Progenitor cell of endocrine pancreas (in vitro differentiated cells): Measurements from ENCODE around the gene SLC18A3. TPM values are rescaled to one million over a fixed set of nuclear protein-coding genes. Genes with fewer than 3 reads are reported as not detected.

ENCODE experiments used
- DNase-seq: peaks from one replicate; pipeline ENCODE4 v3.0.0; 2021; ENCODE audit warnings: low spot score; ENCODE audit not compliant: unreplicated experiment
- H3K27ac Mint-ChIP-seq: 2 replicates; pipeline ENCODE4 v1.8.0; 2021; ENCODE audit warnings: mild to moderate bottlenecking, moderate library complexity, mixed read lengths
- H3K27me3 Mint-ChIP-seq: 2 replicates; pipeline ENCODE4 v1.8.0; 2021; ENCODE audit warnings: mixed read lengths
- H3K36me3 Mint-ChIP-seq: 2 replicates; pipeline ENCODE4 v1.8.0; 2022; ENCODE audit warnings: mixed read lengths; ENCODE audit not compliant: insufficient read depth
- H3K4me1 Mint-ChIP-seq: 2 replicates; pipeline ENCODE4 v1.8.0; 2021; ENCODE audit warnings: low read depth, mixed read lengths
- H3K4me3 Mint-ChIP-seq: 2 replicates; pipeline ENCODE4 v1.8.0; 2021; ENCODE audit warnings: low read depth, mild to moderate bottlenecking, moderate library complexity, mixed read lengths
- H3K9me3 Mint-ChIP-seq: 2 replicates; pipeline ENCODE4 v1.8.0; 2021; ENCODE audit warnings: low read depth, mixed read lengths
- CTCF ChIP-seq: fragments of 200-600 bp; sonication (generic); IDR thresholded peaks from one replicate; pipeline ENCODE4 v1.5.0; 2021; ENCODE audit warnings: antibody characterized with exemption, mild to moderate bottlenecking; ENCODE audit not compliant: unreplicated experiment
- total RNA-seq: library from RNA; stranded (reverse); gene quantifications from 2 replicates; pipeline ENCODE4 v1.2.1, GENCODE V29; 2021

SLC18A3 gene
- total RNA-seq, 1 donor from 2014 or later = not detected

GRCh38 chr10:49620286-49620810, 10.2 kb downstream of the SLC18A3 start:
- DNase-seq = no peak
- Mint-ChIP-seq H3K27ac (no peak overlapping the region), H3K4me3 (no peak overlapping the region), H3K27me3 (peaks cover 83% of the 10 kb centered on the region), H3K36me3 (no peaks in the 10 kb centered on the region), H3K9me3 (no peaks in the 10 kb centered on the region), H3K4me1 (no peaks in the 10 kb centered on the region)
- no peak for TF ChIP-seq CTCF

- no peak for DNase-seq
- Mint-ChIP-seq H3K4me3 (no peak overlapping the region), H3K4me1 (no peaks in the 10 kb centered on the region), H3K9me3 (no peaks in the 10 kb centered on the region), H3K27me3 (peaks cover 82% of the 10 kb centered on the region), H3K27ac (no peak overlapping the region), H3K36me3 (no peaks in the 10 kb centered on the region)
- TF ChIP-seq CTCF = no peak
These were observed 10.8 kb downstream of the SLC18A3 start for GRCh38 chr10:49620841-49621378.

- DNase-seq = no peak
- no peak overlapping the region for H3K27ac Mint-ChIP-seq
- no peak for TF ChIP-seq CTCF
- H3K36me3 Mint-ChIP-seq = no peaks in the 10 kb centered on the region
- H3K27me3 Mint-ChIP-seq = peaks cover 79% of the 10 kb centered on the region
- no peaks in the 10 kb centered on the region for H3K4me1 Mint-ChIP-seq
- H3K9me3 Mint-ChIP-seq = no peaks in the 10 kb centered on the region
- no peak overlapping the region for H3K4me3 Mint-ChIP-seq
These were observed 11.5 kb downstream of the SLC18A3 start for GRCh38 chr10:49621561-49621960.

- no peaks in the 10 kb centered on the region for H3K4me1 Mint-ChIP-seq
- no peaks in the 10 kb centered on the region for H3K9me3 Mint-ChIP-seq
- H3K4me3 Mint-ChIP-seq = no peak overlapping the region
- TF ChIP-seq CTCF = no peak
- H3K27me3 Mint-ChIP-seq = peaks cover 71% of the 10 kb centered on the region
- no peaks in the 10 kb centered on the region for H3K36me3 Mint-ChIP-seq
- H3K27ac Mint-ChIP-seq = no peak overlapping the region
- DNase-seq = no peak
These were observed 12.6 kb downstream of the SLC18A3 start for GRCh38 chr10:49622426-49623425.

GRCh38 chr10:49624629-49625028, 14.5 kb downstream of the SLC18A3 start:
- DNase-seq = no peak
- peaks cover 53% of the 10 kb centered on the region for H3K27me3 Mint-ChIP-seq
- H3K9me3 Mint-ChIP-seq = no peaks in the 10 kb centered on the region
- H3K36me3 Mint-ChIP-seq = no peaks in the 10 kb centered on the region
- no peak overlapping the region for H3K4me3 Mint-ChIP-seq
- H3K4me1 Mint-ChIP-seq = no peaks in the 10 kb centered on the region
- no peak overlapping the region for H3K27ac Mint-ChIP-seq
- TF ChIP-seq CTCF = no peak
